ENCODE measurements around the gene EYA2.

Gene EYA2

GRCh38 chr20:46951840-46952497 is 57.3 kb downstream of the EYA2 start:
- no peak for TF ChIP-seq CTCF (IDR thresholded peaks at IDR 0.05)

- no peak for TF ChIP-seq CTCF (IDR thresholded peaks at IDR 0.05)
Observed at GRCh38 chr20:46953596-46953995, 59.0 kb downstream of the EYA2 start.

- TF ChIP-seq CTCF (IDR thresholded peaks at IDR 0.05) = no peak
Observed at GRCh38 chr20:46954490-46955038, 59.9 kb downstream of the EYA2 start.

- TF ChIP-seq CTCF (IDR thresholded peaks at IDR 0.05) = no peak
Observed at GRCh38 chr20:46955601-46956556, 61.2 kb downstream of the EYA2 start.

- no peak for TF ChIP-seq CTCF (IDR thresholded peaks at IDR 0.05)
Observed at GRCh38 chr20:46959081-46959692, 64.5 kb downstream of the EYA2 start.

GRCh38 chr20:46959821-46960220 is 65.2 kb downstream of the EYA2 start:
- TF ChIP-seq CTCF (IDR thresholded peaks at IDR 0.05) = no peak

GRCh38 chr20:46960536-46960935 is 65.9 kb downstream of the EYA2 start:
- no peak for TF ChIP-seq CTCF (IDR thresholded peaks at IDR 0.05)

Measured in LNCAP (cell line).